SK-N-SH treated with all-trans-retinoic acid at 6 μM for 48 hours (cell line): ENCODE data around the gene FIBCD1.

Experiments used
- GLIS3 ChIP-seq: fragments of 250-450 bp; sonication (Bioruptor Pico); IDR thresholded peaks from 2 replicates; pipeline ENCODE4 v1.5.0; 2020; ENCODE audit warnings: mild to moderate bottlenecking, moderate library complexity
- PATZ1 ChIP-seq: fragments of 250-450 bp; sonication (Bioruptor Pico); IDR thresholded peaks from 2 replicates; pipeline ENCODE4 v1.8.0; 2020; ENCODE audit warnings: mild to moderate bottlenecking, moderate library complexity, borderline replicate concordance
- PPARA ChIP-seq: fragments of 250-450 bp; sonication (Bioruptor Pico); IDR thresholded peaks from 2 replicates; pipeline ENCODE4 v1.5.0; 2020; ENCODE audit warnings: mild to moderate bottlenecking, borderline replicate concordance
- RARB ChIP-seq: fragments of 250-450 bp; sonication (Bioruptor Pico); IDR thresholded peaks from 2 replicates; pipeline ENCODE4 v1.8.0; 2021; ENCODE audit warnings: mild to moderate bottlenecking, moderate library complexity
- SNAI2 ChIP-seq: fragments of 250-450 bp; sonication (Bioruptor Pico); IDR thresholded peaks from 2 replicates; pipeline ENCODE4 v1.5.0; 2020; ENCODE audit warnings: mild to moderate bottlenecking, moderate library complexity
- ZC3H10 ChIP-seq: fragments of 250-450 bp; sonication (Bioruptor Pico); IDR thresholded peaks from 2 replicates; pipeline ENCODE4 v1.5.1; 2021; ENCODE audit warnings: mild to moderate bottlenecking, moderate library complexity
- ZFP3 ChIP-seq: fragments of 250-450 bp; sonication (Bioruptor Pico); IDR thresholded peaks from 2 replicates; pipeline ENCODE4 v1.5.0; 2020; ENCODE audit warnings: mild to moderate bottlenecking, moderate library complexity
- ZNF565 ChIP-seq: fragments of 450-650 bp; formaldehyde crosslinking; conservative IDR thresholded peaks from 2 replicates; pipeline ENCODE4 v1.5.0; 2020; ENCODE audit warnings: low read depth, mild to moderate bottlenecking, moderate library complexity
- TF ChIP-seq, protein P1 (sequence below): fragments of 250-450 bp; sonication (Bioruptor Pico); IDR thresholded peaks from 2 replicates; pipeline ENCODE4 v1.5.1; 2021; ENCODE audit warnings: mild to moderate bottlenecking, moderate library complexity

GRCh38 chr9:130938184-130938651, 829 bp downstream of the FIBCD1 start:
- TF ChIP-seq ZNF565 (CRISPR knock-in tag) (no peak), RARB (no peak), SNAI2 (CRISPR knock-in tag) (no peak), PPARA (CRISPR knock-in tag) (no peak), PATZ1 (CRISPR knock-in tag) (no peak), ZFP3 (no peak), ZC3H10 (no peak), GLIS3 (CRISPR knock-in tag) (no peak)
- TF ChIP-seq, protein P1, sequence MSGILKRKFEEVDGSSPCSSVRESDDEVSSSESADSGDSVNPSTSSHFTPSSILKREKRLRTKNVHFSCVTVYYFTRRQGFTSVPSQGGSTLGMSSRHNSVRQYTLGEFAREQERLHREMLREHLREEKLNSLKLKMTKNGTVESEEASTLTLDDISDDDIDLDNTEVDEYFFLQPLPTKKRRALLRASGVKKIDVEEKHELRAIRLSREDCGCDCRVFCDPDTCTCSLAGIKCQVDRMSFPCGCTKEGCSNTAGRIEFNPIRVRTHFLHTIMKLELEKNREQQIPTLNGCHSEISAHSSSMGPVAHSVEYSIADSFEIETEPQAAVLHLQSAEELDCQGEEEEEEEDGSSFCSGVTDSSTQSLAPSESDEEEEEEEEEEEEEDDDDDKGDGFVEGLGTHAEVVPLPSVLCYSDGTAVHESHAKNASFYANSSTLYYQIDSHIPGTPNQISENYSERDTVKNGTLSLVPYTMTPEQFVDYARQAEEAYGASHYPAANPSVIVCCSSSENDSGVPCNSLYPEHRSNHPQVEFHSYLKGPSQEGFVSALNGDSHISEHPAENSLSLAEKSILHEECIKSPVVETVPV (CRISPR knock-in tag), result no peak
